ENCODE results near the gene SUCLA2.
"Not testable (repeated sequence)": the region's sequence is repeated elsewhere in the genome, so short reads cannot be mapped to it uniquely, and the experiment has no call there.

SUCLA2 gene

GRCh38 chr13:48014359-48014758 is 13.3 kb upstream of the SUCLA2 start:
- DNase-seq (ENCODE audit: low read depth): no peak
- no peak overlapping the region for H3K4me3 ChIP-seq (ENCODE audit: low read depth, low read length)
- TF ChIP-seq CTCF (IDR thresholded peaks at IDR 0.05; ENCODE audit: control insufficient read depth, extremely low read depth, insufficient read depth): no peak

GRCh38 chr13:48012668-48013067 is 11.6 kb upstream of the SUCLA2 start:
- DNase-seq (ENCODE audit: low read depth): no peak
- no peak overlapping the region for H3K4me3 ChIP-seq (ENCODE audit: low read depth, low read length)
- no peak for TF ChIP-seq CTCF (IDR thresholded peaks at IDR 0.05; ENCODE audit: control insufficient read depth, extremely low read depth, insufficient read depth)

- TF ChIP-seq CTCF (IDR thresholded peaks at IDR 0.05; ENCODE audit: control insufficient read depth, extremely low read depth, insufficient read depth): no peak
- no peak overlapping the region for H3K4me3 ChIP-seq (ENCODE audit: low read depth, low read length)
- DNase-seq (ENCODE audit: low read depth): no peak
Observed at GRCh38 chr13:48010698-48011097, 9.6 kb upstream of the SUCLA2 start.

GRCh38 chr13:48009284-48009683 is 8.2 kb upstream of the SUCLA2 start:
- DNase-seq (ENCODE audit: low read depth): no peak
- no peak overlapping the region for H3K4me3 ChIP-seq (ENCODE audit: low read depth, low read length)
- TF ChIP-seq CTCF (IDR thresholded peaks at IDR 0.05; ENCODE audit: control insufficient read depth, extremely low read depth, insufficient read depth): no peak

- no peak for DNase-seq (ENCODE audit: low read depth)
- no peak overlapping the region for H3K4me3 ChIP-seq (ENCODE audit: low read depth, low read length)
- TF ChIP-seq CTCF (IDR thresholded peaks at IDR 0.05; ENCODE audit: control insufficient read depth, extremely low read depth, insufficient read depth): no peak
Observed at GRCh38 chr13:48006396-48006795, 5.3 kb upstream of the SUCLA2 start.

GRCh38 chr13:48004201-48004600 is 3.1 kb upstream of the SUCLA2 start:
- no peak overlapping the region for H3K4me3 ChIP-seq (ENCODE audit: low read depth, low read length)
- TF ChIP-seq CTCF (IDR thresholded peaks at IDR 0.05; ENCODE audit: control insufficient read depth, extremely low read depth, insufficient read depth): no peak
- DNase-seq (ENCODE audit: low read depth): no peak

GRCh38 chr13:48001999-48002398 is 926 bp upstream of the SUCLA2 start:
- not testable (repeated sequence) for DNase-seq (ENCODE audit: low read depth); H3K4me3 ChIP-seq (ENCODE audit: low read depth, low read length)

All from LNCaP clone FGC (cell line).